Measurements from ENCODE around the gene SAT2. TPM values are rescaled to one million over a fixed set of nuclear protein-coding genes. Genes with fewer than 3 reads are reported as not detected.

The SAT2 gene
- total RNA-seq, 1 donor, result 28.3 TPM

DNA sequence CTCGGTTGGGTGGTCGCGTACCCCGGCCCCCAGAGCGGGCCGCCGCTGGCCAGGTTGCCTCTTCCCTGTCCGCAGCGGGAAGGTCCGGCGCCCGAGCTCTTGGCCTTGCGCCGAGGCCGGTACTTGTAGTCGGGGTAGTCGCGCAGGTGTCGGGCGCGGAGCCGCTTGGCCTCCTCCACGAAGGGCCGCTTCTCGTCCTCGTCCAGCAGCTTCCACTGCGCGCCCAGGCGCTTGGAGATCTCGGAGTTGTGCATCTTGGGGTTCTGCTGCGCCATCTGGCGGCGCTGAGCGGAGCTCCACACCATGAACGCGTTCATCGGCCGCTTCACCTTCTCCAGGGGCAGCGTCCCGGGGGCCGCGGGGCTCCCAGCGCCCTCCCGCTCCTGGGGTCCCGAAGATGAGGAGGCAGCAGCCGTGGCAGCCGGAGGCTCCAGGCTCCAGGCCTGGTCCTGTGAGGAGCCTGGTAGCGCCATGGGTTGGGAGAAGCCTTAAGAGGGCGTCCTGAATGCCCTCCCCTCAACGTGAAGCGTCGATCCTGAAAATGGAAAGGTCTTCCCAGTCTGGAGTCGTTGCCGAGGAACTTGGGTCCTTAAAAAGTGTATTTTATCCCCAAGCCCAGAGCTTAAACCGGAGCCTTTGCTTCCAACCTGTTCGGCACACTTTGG is 38.3 kb downstream of the SAT2 start:
- H3K4me1 ChIP-seq (ENCODE audit: insufficient read depth, low read length), result peaks cover 46% of the 10 kb centered on the region
- no peak overlapping the region for H3K4me3 ChIP-seq (ENCODE audit: low read length)
- no peaks in the 10 kb centered on the region for H3K27me3 ChIP-seq (ENCODE audit: insufficient read depth, low read length)

DNA sequence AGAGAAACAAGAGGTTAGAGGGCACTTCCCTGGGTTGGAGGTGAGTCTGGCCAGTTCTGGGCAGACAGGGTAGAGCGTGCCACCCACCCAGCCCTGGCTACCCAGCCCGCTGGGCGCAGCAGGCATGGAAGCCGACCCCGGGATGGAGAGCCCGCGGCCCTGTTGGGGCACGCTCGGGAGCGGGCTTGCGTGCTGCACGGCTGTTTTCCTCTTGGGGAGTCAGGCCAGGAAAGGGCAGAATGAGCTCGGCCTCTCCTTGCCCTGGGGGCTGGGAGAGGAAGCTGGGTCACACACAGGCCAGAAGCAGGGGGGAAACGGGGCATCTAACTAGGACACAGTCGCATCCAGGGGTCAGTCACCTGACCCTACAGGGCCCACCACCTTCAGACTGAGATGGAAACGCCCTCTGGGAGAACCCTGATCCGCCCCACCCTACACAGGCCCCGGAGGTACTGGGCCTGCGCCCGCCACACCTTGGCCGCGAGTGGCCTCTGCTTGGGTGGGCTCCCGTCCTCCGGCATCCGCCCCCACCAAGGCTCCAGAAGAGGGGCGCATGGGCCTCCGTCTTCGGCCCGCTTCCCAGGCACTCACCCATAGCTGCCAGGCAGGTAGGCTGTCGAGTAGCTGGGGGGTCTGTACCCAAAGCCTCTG is 38.9 kb downstream of the SAT2 start:
- no peaks in the 10 kb centered on the region for H3K27me3 ChIP-seq (ENCODE audit: insufficient read depth, low read length)
- peaks cover 48% of the 10 kb centered on the region for H3K4me1 ChIP-seq (ENCODE audit: insufficient read depth, low read length)
- no peak overlapping the region for H3K4me3 ChIP-seq (ENCODE audit: low read length)
- H3K9me3 ChIP-seq (ENCODE audit: low read depth, low read length), result no peaks in the 10 kb centered on the region

More for the DNA sequence above, 38.3 kb downstream of the SAT2 start:
- no peaks in the 10 kb centered on the region for H3K9me3 ChIP-seq (ENCODE audit: low read depth, low read length)

DNA sequence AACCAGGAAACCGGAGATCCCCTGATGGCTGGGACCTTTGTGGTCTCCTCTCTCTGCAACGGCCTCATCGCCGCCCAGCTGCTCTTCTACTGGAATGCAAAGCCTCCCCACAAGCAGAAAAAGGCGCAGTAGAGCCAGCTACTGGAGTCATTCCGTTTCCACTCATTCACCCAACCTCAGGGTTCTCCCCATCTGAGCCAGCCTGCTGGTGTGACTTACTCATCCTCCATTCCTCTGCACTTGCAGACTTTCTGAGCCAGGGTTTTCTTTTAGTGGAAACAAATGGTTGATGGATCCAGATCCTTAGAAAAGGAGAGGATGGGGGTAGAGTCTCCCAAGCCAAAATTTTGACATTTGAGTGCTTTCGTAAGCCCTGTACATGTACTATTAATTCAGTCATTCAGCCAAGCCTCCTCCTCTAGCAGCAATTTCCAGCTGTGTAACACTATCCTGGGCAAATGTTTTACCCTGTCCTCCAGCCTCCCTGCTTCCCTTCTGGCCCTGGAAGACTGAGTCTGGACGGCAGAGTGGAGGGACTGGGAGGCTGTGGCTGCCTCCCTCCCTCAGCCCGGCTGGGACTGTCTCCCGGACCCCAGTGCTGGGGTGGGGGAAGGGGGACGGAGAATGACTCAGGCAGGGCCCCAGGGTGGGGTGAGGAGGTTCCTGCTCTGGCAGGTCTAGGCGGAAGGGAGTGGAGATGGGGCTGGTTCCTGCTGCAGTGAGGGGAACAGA is 40.0 kb downstream of the SAT2 start:
- Histone ChIP-seq H3K4me3 (ENCODE audit: low read length) (no peak overlapping the region), H3K9me3 (ENCODE audit: low read depth, low read length) (no peaks in the 10 kb centered on the region), H3K4me1 (ENCODE audit: insufficient read depth, low read length) (peaks cover 57% of the 10 kb centered on the region), H3K27me3 (ENCODE audit: insufficient read depth, low read length) (no peaks in the 10 kb centered on the region)

DNA sequence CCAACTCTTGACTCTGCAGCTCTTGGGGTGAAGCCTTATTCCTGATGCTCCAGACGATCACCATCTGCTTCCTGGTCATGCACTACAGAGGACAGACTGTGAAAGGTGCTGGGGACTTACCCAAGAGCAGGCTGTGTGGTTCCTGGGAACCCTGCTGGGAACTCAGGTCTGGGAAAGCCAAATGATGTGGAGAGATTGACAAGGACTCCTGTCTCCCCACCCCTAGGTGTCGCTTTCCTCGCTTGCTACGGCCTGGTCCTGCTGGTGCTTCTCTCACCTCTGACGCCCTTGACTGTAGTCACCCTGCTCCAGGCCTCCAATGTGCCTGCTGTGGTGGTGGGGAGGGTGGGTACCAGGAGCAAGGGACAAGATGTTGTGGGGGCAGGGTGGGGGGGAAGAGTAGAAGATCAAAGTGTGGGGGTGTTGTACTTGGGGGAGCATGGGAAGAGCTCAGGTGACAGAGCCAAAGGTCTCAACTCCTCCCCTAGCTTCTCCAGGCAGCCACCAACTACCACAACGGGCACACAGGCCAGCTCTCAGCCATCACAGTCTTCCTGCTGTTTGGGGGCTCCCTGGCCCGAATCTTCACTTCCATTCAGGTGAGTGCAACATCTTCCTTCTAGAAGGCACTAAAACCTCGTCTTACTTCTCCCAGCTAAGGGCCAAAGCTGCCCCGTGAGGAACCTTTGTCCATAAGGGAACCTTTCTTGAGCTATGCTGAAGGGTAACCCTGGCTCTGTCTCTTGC is 40.8 kb downstream of the SAT2 start:
- Histone ChIP-seq H3K4me1 (ENCODE audit: insufficient read depth, low read length) (peaks cover 65% of the 10 kb centered on the region), H3K27me3 (ENCODE audit: insufficient read depth, low read length) (no peaks in the 10 kb centered on the region), H3K9me3 (ENCODE audit: low read depth, low read length) (no peaks in the 10 kb centered on the region), H3K4me3 (ENCODE audit: low read length) (no peak overlapping the region)

DNA sequence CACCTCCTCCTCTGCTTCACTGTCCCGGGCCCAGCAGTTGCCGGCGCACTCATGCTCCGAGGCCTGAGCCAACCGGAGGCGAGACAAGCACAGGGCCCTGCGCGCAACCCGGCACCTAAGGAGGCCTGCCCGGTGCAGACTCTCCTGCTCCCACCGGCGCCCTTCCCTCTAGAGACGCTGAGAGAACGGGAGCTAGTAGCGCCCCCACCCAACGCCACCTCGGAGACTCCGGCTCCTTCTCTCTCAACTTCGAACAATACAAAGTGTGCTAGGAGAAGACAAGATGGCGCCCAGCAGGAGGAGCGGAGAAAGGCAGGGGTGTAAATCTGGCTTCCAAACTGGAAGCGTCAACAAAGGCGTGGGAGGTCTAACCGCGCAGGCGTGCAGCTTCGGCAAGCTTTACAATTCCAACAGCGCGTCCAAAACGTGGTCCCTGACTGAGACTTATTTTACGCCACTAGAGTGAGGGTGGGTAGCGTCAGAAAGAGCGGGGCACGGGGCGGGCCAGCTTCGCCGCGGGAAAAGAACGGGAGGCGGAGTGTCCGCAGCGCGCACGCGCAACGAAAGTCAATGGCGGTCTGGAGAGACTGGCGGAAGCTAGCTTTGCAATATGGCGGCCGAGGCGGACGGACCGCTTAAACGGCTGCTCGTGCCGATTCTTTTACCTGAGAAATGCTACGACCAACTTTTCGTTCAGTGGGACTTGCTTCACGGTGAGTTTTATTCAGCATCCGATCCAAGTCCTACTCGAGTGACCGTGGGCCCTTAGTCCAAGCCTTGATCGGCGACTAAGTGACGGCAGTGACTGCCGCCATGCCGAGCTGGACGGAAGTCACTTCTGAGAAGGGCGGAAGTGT is 44.1 kb downstream of the SAT2 start, which contains the start of gene MPDU1:
Gene MPDU1, plus strand, starts transcription at position 600 of the 857 bp plus-strand sequence. Its CDS starts 11 bp downstream, at position 611.
- Histone ChIP-seq H3K9me3 (ENCODE audit: low read depth, low read length) (no peaks in the 10 kb centered on the region), H3K27me3 (ENCODE audit: insufficient read depth, low read length) (no peaks in the 10 kb centered on the region), H3K4me3 (ENCODE audit: low read length) (peak within 1 kb of the TSS; percentile 61), H3K4me1 (ENCODE audit: insufficient read depth, low read length) (peaks cover 86% of the 10 kb centered on the region)

DNA sequence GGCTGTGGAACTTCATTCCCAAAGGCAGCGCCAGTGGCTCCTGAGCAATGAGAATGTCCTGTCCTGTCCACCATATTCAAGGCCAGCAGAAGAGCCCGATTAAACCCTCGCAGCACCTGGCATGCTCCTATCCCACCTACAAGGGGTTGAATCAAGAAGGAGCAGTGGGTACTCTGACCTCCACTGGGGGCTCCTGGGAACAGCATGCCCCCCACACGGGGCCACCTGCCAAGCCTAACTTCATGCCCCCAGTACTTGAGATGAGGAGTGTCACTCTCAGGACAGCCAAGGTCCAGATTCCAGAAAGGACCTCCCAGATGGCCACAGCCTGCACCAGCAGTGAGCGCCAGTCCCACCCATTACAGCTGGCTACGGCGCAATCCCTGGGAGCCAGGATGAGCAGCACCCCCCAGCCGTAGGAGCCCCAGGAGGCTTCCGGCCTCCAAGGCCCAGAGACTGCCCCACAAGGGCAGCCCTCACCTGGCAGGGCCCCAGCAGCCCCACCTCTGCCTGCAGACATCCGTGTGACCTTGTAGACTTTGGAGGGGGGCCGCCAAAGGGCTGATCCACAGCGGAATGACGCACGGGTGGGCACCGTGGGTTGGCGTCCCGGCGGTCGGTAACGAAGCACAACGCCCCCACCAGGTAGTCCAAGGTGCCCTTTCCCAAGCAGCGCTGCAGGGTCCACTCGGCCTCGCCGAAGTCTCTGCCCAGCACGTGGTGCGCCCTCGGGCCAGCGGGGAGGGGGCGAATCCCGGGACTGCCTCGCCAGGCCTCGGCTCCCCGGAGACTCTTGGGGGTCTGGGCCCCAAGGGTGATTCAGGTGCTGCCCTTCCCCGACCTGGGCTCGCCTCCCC is 45.0 kb downstream of the SAT2 start:
- no peak overlapping the region for H3K4me3 ChIP-seq (ENCODE audit: low read length)
- H3K27me3 ChIP-seq (ENCODE audit: insufficient read depth, low read length), result no peaks in the 10 kb centered on the region
- H3K4me1 ChIP-seq (ENCODE audit: insufficient read depth, low read length), result peaks cover 86% of the 10 kb centered on the region
- H3K9me3 ChIP-seq (ENCODE audit: low read depth, low read length), result no peaks in the 10 kb centered on the region

DNA sequence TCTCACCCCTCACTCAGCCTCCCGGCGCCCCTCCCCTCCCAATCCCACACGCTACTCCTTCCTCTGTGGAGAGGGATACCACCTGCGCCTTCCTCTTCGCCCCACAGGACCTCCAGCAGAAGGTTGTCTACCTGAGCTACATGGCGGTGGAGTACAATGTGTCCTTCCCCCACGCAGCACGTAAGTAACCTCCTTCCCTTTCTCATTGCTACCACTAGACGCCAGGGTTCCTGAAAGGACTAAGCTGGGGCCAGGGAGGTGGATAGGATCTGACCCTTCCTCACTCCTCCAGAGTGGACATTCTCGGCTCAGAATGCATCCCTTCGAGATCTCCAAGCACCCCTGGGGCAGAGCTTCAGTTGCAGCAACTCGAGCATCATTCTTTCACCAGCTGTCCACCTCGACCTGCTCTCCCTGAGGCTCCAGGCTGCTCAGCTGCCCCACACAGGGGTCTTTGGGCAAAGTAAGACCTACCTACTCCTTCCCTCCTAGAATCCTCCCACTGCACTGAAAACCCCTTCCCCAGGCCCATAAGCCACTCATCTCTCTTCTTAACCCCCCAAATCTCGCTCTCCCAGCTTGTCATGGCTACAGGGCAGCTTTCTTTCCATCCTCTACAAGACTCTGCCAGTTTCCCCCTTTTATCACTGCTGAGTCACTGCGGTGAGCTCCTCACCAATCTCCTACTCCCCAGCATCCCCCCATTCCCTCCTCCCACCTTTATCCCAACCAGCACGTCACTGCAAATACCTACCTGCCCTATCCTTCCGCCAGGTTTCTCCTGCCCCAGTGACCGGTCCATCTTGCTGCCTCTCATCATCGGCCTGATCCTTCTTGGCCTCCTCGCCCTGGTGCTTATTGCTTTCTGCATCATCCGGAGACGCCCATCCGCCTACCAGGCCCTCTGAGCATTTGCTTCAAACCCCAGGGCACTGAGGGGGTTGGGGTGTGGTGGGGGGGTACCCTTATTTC is 46.7 kb downstream of the SAT2 start:
- Histone ChIP-seq H3K4me1 (ENCODE audit: insufficient read depth, low read length) (peaks cover 94% of the 10 kb centered on the region), H3K9me3 (ENCODE audit: low read depth, low read length) (no peaks in the 10 kb centered on the region), H3K4me3 (ENCODE audit: low read length) (peak overlapping the region; percentile 49), H3K27me3 (ENCODE audit: insufficient read depth, low read length) (no peaks in the 10 kb centered on the region)

DNA sequence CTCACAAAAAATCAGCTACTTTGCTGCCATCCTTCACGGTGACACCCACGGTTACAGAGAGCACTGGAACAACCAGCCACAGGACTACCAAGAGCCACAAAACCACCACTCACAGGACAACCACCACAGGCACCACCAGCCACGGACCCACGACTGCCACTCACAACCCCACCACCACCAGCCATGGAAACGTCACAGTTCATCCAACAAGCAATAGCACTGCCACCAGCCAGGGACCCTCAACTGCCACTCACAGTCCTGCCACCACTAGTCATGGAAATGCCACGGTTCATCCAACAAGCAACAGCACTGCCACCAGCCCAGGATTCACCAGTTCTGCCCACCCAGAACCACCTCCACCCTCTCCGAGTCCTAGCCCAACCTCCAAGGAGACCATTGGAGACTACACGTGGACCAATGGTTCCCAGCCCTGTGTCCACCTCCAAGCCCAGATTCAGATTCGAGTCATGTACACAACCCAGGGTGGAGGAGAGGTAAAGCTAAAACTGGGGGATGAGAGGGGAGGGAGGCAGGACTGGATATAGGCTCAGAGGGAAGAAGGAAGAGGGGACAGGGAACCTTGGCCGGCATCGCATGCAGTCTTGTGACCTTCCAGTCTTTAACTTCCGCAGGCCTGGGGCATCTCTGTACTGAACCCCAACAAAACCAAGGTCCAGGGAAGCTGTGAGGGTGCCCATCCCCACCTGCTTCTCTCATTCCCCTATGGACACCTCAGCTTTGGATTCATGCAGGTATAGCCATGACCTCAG is 47.6 kb downstream of the SAT2 start:
- H3K9me3 ChIP-seq (ENCODE audit: low read depth, low read length), result no peaks in the 10 kb centered on the region
- H3K27me3 ChIP-seq (ENCODE audit: insufficient read depth, low read length), result no peaks in the 10 kb centered on the region
- peak overlapping the region; percentile 49 for H3K4me3 ChIP-seq (ENCODE audit: low read length)
- H3K4me1 ChIP-seq (ENCODE audit: insufficient read depth, low read length), result peaks cover 94% of the 10 kb centered on the region

DNA sequence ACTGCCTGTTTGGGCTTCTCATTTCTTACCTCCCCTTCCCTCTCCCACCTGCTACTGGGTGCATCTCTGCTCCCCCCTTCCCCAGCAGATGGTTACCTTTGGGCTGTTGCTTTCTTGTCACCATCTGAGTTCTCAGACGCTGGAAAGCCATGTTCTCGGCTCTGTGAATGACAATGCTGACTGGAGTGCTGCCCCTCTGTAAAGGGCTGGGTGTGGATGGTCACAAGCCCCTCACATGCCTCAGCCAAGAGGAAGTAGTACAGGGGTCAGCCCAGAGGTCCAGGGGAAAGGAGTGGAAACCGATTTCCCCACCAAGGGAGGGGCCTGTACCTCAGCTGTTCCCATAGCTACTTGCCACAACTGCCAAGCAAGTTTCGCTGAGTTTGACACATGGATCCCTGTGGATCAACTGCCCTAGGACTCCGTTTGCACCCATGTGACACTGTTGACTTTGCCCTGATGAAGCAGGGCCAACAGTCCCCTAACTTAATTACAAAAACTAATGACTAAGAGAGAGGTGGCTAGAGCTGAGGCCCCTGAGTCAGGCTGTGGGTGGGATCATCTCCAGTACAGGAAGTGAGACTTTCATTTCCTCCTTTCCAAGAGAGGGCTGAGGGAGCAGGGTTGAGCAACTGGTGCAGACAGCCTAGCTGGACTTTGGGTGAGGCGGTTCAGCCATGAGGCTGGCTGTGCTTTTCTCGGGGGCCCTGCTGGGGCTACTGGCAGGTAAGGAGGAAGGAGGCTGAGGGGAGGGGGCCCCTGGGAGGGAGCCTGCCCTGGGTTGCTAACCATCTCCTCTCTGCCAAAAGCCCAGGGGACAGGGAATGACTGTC is 48.4 kb downstream of the SAT2 start, which contains the start of gene CD68:
Gene CD68, plus strand, starts transcription at position 638 of the 833 bp plus-strand sequence. Its CDS starts 40 bp downstream, at position 678.
- Histone ChIP-seq H3K4me3 (ENCODE audit: low read length) (peak within 1 kb of the TSS; percentile 49), H3K9me3 (ENCODE audit: low read depth, low read length) (no peaks in the 10 kb centered on the region), H3K4me1 (ENCODE audit: insufficient read depth, low read length) (peaks cover 94% of the 10 kb centered on the region), H3K27me3 (ENCODE audit: insufficient read depth, low read length) (no peaks in the 10 kb centered on the region)

DNA sequence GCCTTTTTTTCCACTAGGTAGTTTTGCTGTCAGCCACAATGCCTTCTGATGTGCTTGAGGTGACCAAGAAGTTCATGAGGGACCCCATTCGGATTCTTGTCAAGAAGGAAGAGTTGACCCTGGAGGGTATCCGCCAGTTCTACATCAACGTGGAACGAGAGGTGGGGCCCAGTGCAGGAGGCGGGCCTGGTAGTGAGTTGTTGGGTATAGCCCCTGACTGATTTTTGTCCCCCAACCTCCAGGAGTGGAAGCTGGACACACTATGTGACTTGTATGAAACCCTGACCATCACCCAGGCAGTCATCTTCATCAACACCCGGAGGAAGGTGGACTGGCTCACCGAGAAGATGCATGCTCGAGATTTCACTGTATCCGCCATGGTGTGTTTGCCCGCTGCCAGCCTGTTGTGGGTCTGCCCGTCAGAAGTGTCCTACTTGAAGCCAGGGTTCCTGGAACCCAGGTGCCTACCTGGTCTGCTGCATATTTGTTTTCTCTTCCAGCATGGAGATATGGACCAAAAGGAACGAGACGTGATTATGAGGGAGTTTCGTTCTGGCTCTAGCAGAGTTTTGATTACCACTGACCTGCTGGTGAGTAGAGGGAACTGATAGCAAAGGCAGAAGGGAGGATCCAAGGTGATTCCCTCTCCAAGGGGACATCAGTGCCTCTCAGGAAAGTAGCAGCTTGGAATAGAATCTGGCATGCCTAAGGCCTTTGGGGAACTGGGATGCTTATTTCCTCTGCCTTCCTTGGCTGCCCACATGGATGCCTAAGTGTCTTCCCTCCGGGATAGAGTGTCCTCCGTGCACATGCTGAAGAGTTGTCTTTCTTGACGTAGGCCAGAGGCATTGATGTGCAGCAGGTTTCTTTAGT is 50.1 kb downstream of the SAT2 start:
- Histone ChIP-seq H3K4me1 (ENCODE audit: insufficient read depth, low read length) (peaks cover 88% of the 10 kb centered on the region), H3K4me3 (ENCODE audit: low read length) (no peak overlapping the region), H3K9me3 (ENCODE audit: low read depth, low read length) (no peaks in the 10 kb centered on the region), H3K27me3 (ENCODE audit: insufficient read depth, low read length) (no peaks in the 10 kb centered on the region)
